GM11168 (cell line): Measurements from ENCODE around the gene ARHGEF6.

Experiments
- in situ Hi-C: fragments of 300-500 bp; cut with MboI; formaldehyde crosslinking; loops from one replicate; pipeline ENCODE4 v1.12.0; 2022; ENCODE audit warnings: low sequenced_read_pairs; ENCODE audit not compliant: unreplicated experiment

Gene ARHGEF6

GRCh38 chrX:136710325-136710951 lies 70.3 kb downstream of the ARHGEF6 start:
- in situ Hi-C loops: loop anchor here (25.0 kb wide), 2 partner anchors 202 to 327 kb away; partner anchors contain the start of gene GPR101

DNA sequence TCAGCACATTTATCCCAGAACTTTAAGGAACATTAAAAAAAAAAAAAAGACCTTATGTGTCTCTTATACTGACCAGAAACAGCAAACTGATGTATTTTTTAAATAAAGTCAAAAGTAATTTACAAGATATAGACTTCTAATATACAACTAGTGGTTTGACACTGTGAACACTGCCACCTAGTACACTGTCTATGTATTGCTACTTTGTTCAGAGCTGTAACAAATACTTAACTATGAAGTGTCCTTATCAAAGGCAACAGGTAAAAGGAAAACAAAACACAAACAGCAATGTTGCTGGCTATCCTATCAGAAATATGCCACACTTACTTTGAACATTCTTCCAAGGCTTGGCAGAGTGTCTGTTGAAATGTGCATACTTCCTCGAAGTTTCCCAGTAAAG lies 72.4 kb downstream of the ARHGEF6 start:
- in situ Hi-C loops: loop anchor here (25.0 kb wide), 2 partner anchors 204 to 329 kb away; partner anchors contain the start of gene GPR101

- in situ Hi-C loops: no loop called here
Observed at GRCh38 chrX:136697156-136697555, 83.6 kb downstream of the ARHGEF6 start.

GRCh38 chrX:136694431-136695087 lies 86.2 kb downstream of the ARHGEF6 start:
- in situ Hi-C loops: loop anchor here (5.0 kb wide), 1 partner anchor 87 kb away; no protein-coding TSS in a partner anchor

DNA sequence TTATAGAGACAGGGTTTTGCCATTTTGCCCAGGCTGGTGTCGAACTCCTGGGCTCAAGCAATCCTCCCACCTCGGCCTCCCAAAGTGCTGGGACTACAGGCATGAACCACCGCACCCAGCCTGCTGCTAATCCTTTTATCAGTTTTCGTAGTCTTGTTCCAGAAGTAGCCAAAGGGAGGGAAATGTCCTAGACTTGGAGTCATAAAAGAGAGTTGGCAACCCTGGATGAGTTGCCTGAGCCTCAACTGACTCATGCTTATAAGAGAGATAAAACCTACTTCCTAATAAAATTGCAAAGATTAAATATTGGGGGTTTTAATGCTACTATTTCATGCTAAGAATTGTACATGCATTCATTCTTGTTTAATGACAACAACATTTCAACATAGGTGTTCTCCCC lies 88.5 kb downstream of the ARHGEF6 start:
- in situ Hi-C loops: loop anchor here (5.0 kb wide), 1 partner anchor 85 kb away; no protein-coding TSS in a partner anchor

- in situ Hi-C loops: loop anchor here (5.0 kb wide), 1 partner anchor 84 kb away; no protein-coding TSS in a partner anchor
Observed at GRCh38 chrX:136691028-136691809, 89.5 kb downstream of the ARHGEF6 start.

GRCh38 chrX:136689436-136689835 lies 91.3 kb downstream of the ARHGEF6 start:
- in situ Hi-C loops: no loop called here

- in situ Hi-C loops: no loop called here
Observed at GRCh38 chrX:136687457-136687856, 93.3 kb downstream of the ARHGEF6 start.

DNA sequence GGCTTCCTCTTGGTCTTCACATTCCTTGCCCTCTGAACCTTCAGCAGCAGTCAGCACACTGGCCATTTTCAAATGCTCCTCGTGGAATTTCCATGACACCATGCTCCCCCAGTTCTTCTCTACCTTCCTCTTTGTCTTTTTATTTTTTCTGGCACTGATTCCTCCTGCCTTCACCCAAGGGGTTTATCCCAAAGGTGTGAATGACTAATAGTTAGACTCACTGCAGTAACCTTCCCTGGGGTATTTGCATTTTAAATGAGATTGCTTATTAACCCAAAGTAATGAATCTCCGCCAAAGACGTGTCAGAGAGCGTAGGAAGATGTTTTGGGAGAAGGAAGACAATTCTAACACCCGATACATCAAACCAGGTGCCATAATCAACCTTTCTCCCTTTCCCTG lies 96.6 kb downstream of the ARHGEF6 start:
- in situ Hi-C loops: no loop called here

- in situ Hi-C loops: no loop called here
Observed at GRCh38 chrX:136679531-136679930, 101.2 kb downstream of the ARHGEF6 start.

- in situ Hi-C loops: no loop called here
Observed at GRCh38 chrX:136674270-136674985, 106.3 kb downstream of the ARHGEF6 start.

DNA sequence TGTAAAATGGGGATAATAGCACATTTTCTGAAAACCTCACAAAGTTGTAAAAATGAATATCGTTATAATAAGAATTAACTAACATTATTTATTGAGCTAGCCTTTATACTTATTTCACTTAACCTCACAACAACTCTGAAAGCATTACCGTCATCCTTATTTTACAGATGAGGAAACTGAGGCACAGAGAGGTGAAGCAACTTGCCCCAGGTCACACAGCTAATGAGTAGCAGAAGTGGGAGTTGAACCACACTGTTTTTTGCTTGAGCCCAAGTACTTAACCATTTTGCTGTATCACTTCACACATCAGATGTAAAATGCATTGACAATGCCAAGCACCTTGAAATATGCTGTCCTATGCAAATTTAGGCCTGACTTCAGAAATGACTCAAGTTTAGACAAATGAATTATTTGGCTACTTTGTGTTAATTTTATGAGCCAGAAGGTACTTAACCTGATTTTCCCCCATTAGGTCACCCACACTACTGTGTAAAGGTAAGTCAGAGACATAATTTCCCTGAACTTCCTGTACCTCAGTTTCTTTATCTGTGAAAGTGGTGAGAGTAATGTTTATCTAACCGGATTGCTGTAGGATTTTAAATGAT lies 109.6 kb downstream of the ARHGEF6 start:
- in situ Hi-C loops: no loop called here

- in situ Hi-C loops: no loop called here
Observed at GRCh38 chrX:136667446-136668168, 113.1 kb downstream of the ARHGEF6 start.

DNA sequence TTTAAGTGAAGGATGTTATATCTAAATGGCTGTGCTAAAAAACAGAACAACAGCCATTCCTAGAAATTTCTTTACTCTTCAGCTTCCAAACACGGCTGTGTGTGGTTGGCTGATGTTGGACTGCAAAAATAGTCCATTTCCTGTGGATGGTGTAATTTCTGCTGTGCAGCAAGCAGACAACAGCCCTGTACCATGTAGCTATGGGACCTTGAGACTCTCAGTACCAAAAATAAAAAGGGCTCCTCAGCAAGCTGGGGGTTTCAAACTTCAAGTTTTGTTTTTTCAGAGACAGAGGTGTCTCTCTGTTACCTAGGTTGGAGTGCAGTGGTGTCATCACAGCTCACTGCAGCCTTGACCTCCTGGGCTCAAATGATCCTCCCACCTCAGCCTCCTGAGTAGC lies 114.6 kb downstream of the ARHGEF6 start:
- in situ Hi-C loops: no loop called here

- in situ Hi-C loops: no loop called here
Observed at GRCh38 chrX:136665258-136665900, 115.4 kb downstream of the ARHGEF6 start.

GRCh38 chrX:136662976-136663375 lies 117.8 kb downstream of the ARHGEF6 start:
- in situ Hi-C loops: no loop called here

GRCh38 chrX:136662104-136662503 lies 118.6 kb downstream of the ARHGEF6 start:
- in situ Hi-C loops: no loop called here

DNA sequence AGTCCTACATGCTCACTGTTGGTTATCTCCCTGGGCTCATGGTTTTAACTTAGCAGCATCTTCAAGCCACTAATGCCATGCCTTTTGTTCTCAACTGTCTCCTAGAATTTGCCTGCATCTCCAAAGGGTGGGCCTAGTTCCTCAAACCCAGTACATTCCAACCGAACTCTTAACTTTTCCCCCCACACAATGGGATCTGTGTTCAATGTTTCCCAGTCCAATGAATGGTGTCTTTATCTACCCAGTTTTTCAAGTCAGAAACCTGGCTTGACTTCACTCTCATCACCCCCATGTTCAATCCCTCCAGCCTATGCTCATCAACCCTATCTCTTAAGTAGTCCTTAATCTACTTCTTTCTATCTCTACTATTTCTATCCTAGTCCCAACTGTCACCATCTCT lies 119.8 kb downstream of the ARHGEF6 start:
- in situ Hi-C loops: no loop called here

DNA sequence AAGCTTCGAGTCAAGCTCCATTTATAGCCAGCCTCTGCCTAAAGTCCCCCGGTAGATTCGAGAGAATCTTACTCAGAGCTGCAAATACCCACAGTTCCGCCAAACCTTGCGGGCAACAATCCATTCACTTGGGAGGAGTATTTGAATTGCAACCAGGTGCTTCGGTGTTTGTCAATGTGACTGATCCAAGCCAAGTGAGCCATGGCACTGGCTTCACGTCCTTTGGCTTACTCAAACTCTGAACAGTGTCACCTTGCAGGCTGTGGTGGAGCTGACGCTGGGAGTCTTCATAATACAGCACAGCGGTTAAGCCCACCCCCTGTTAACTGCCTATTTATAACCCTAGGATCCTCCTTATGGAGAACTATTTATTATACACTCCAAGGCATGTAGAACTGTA lies 121.6 kb downstream of the ARHGEF6 start:
- in situ Hi-C loops: no loop called here
